Lung (tissue), 12 donors: ENCODE measurements around the gene LMX1A. TPM values are rescaled to one million over a fixed set of nuclear protein-coding genes. Genes with fewer than 3 reads are reported as not detected.
A peak's percentile ranks its signal among the peaks of the same experiment; 100 is the strongest.

Experiments
- ATAC-seq: fragments of 200-7000 bp; cut with Tn5 transposase; one replicate; pipeline ENCODE4 v1.9.1; 2020; ENCODE audit warnings: moderate number of reproducible peaks; ENCODE audit not compliant: insufficient read depth, low FRiP score
- DNase-seq, 3 donors: peaks; one replicate each; pipeline ENCODE4 v3.0.0-alpha.2; 2013 to 2017
- H3K27ac ChIP-seq, 2 donors: one replicate each; pipeline ENCODE4 v1.5.1; 2013; ENCODE audit warnings: mild to moderate bottlenecking in 2 of 2, moderate library complexity in 2 of 2, control low read depth in 1 of 2, inconsistent platforms in 1 of 2, low read depth in 1 of 2, low read length in 1 of 2
- H3K27me3 ChIP-seq, 3 donors: one replicate each; pipeline ENCODE4 v1.5.1; 2013; ENCODE audit warnings: low read length in 2 of 3; ENCODE audit not compliant: control insufficient read depth in 3 of 3, insufficient read depth in 3 of 3
- H3K36me3 ChIP-seq, 4 donors: one replicate each; pipeline ENCODE4 v1.5.1; 2013; ENCODE audit warnings: low read length in 4 of 4, mild to moderate bottlenecking in 1 of 4, moderate library complexity in 1 of 4; ENCODE audit not compliant: control insufficient read depth in 4 of 4, insufficient read depth in 4 of 4
- H3K4me1 ChIP-seq, 5 donors: one replicate each; pipeline ENCODE4 v1.5.1; 2013; ENCODE audit warnings: low read length in 5 of 5, mild to moderate bottlenecking in 2 of 5, moderate library complexity in 1 of 5; ENCODE audit not compliant: control insufficient read depth in 5 of 5, insufficient read depth in 5 of 5
- H3K4me3 ChIP-seq: one replicate; pipeline ENCODE4 v1.5.1; 2013; ENCODE audit warnings: mild to moderate bottlenecking, control low read depth, moderate library complexity
- H3K9ac ChIP-seq, 2 donors: one replicate each; pipeline ENCODE4 v1.5.1; 2013; ENCODE audit warnings: low read length in 2 of 2, control low read depth in 1 of 2; ENCODE audit not compliant: insufficient read depth in 1 of 2
- H3K9me3 ChIP-seq, 4 donors: one replicate each; pipeline ENCODE4 v1.5.1; 2013; ENCODE audit warnings: low read length in 3 of 4, mild to moderate bottlenecking in 1 of 4, moderate library complexity in 1 of 4; ENCODE audit not compliant: control insufficient read depth in 4 of 4, insufficient read depth in 3 of 4
- CTCF ChIP-seq: IDR thresholded peaks from 2 replicates; pipeline ENCODE4 v1.5.1; 2012; ENCODE audit warnings: mild to moderate bottlenecking; ENCODE audit errors: control extremely low read depth, extremely low read depth
- WGBS, 2 donors: extraction: QIAGEN DNeasy Blood & Tissue Kit; methylation state at CpG; one replicate each; pipeline ENCODE4 v1.1.7; 2013; 5-methylcytosine and 5-hydroxymethylcytosine counted together
- polyA plus RNA-seq, 2 donors: library from polyadenylated mRNA; stranded (reverse); fragments of 200-250 nt; gene quantifications; one replicate each; pipeline ENCODE4 v1.2.1, GENCODE V29; 2013
- total RNA-seq, 2 donors: library from RNA; depleted of rRNA in 1 of 2; stranded (reverse); fragments of >200 nt in 1 of 2; gene quantifications; one replicate each; pipeline ENCODE4 v1.2.1, GENCODE V29; 2014 to 2021
- donor health status: control.
- donor health status: control.
- donor health status: Bipolar disorder and iron deficiency.
- donor health status: healthy.
- donor health status: DM: yes; HTN: yes; CAD: no.

LMX1A gene
- total and polyA plus RNA-seq, 4 donors = 0.03 TPM; not detected in 3

- Histone ChIP-seq H3K4me1 (peaks cover 0 to under 1% (median 0%) of the 10 kb centered on the region in 5 donors), H3K9ac (no peak overlapping the region), H3K27ac (no peak overlapping the region), H3K4me3 (no peak overlapping the region), H3K9me3 (no peaks in the 10 kb centered on the region), H3K36me3 (no peaks in the 10 kb centered on the region), H3K27me3 (no peaks in the 10 kb centered on the region)
- 87% methylated on average over 6 of the region's 6 CpGs for WGBS, 2 donors
- ATAC-seq (no peak), DNase-seq (no peak)
- no peak for TF ChIP-seq CTCF
These were observed 25.4 kb upstream of the LMX1A start for GRCh38 chr1:165381745-165382505.

DNA sequence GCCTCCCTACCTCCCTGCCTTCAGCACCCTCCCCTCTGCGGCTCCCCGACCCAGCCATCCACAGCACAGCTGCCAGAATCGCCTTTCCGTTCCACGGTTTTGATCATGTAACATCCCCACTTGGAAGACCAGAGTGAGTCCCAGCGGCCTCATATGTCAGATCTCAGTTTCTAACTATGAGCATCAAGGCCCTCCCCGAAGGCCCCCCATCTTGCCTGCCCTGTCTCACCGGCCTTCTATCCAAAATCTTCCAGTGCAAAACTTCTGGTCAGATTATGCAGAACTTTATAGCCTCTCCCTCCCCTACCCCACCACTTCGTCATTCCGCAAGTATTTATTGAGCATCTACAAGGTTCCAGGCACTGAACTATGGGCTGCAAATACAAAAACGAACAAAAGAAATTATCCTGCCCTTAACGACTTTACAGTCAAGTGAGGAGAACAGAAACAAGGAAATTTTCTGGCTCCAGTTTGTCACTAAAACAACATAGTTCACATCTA, 20.3 kb upstream of the LMX1A start:
- peak in 1 of 3 donors; percentile 22 for DNase-seq
- H3K36me3 ChIP-seq = no peaks in the 10 kb centered on the region
- no peak overlapping the region for H3K4me3 ChIP-seq
- no peaks in the 10 kb centered on the region for H3K27me3 ChIP-seq
- H3K4me1 ChIP-seq = peaks cover 0 to 21% (median 7%) of the 10 kb centered on the region in 5 donors
- no peak for TF ChIP-seq CTCF
- peak overlapping the region; percentile 79 to 90 for H3K27ac ChIP-seq
- 18 to 19% methylated on average over 12 of the region's 12 CpGs for WGBS, 2 donors
- no peak for ATAC-seq
- no peak overlapping the region for H3K9ac ChIP-seq
- no peaks in the 10 kb centered on the region for H3K9me3 ChIP-seq

DNA sequence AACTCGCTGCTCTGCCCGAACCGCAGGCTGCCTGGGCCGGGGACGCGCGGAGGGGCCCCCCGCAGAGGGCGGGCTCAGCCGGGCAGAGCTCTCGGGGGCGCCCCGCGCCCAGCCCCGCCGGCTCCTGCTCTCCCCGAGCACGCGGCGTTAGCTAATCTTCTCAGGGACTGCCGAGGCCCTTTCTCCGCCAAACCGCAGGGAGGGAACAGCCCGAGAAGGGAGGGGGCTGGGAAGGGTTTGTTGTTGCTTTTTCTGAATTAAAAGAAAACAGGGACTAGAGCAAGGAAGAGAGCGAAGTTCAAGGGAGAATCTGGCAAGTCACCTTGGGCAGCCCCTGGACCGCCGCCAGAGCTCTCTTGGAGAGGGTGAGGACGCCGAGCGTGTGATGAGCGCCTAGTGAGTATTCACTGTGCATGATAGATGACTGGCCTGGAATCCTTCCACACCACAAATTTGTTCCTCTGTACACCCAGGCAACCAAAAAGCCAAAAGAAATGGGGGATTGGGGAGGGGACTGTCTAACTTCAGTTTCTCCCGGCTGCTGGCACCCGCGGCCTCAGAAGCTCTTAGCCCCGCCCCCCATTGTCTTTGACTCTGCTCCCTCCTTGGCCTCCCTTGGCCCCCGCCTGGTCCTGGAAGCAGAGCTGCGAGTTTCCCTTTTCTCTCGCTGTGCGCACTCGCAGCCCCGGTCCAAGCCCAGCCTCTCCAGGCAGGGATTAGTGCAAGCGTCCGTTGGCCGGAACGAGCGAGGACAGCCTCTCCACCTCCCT, 19.7 kb upstream of the LMX1A start:
- H3K27me3 ChIP-seq = no peaks in the 10 kb centered on the region
- H3K9me3 ChIP-seq = no peaks in the 10 kb centered on the region
- H3K4me3 ChIP-seq = no peak overlapping the region
- H3K9ac ChIP-seq = peak overlapping the region; percentile 8 to 43
- peak overlapping the region; percentile 79 to 90 for H3K27ac ChIP-seq
- peak; percentile 93 to 97 (median 96) for DNase-seq
- no peak for TF ChIP-seq CTCF
- WGBS, 2 donors = 1% methylated on average over 45 to 46 of the region's 46 CpGs
- ATAC-seq = peak; percentile 90
- no peaks in the 10 kb centered on the region for H3K36me3 ChIP-seq
- H3K4me1 ChIP-seq = peaks cover 0 to 27% (median 7%) of the 10 kb centered on the region in 5 donors
